Activated CD4-positive, alpha-beta T cell treated with anti-CD3 and anti-CD28 coated beads for 24 hours (primary cell): ENCODE results near the gene ANKRD33B.
A peak's percentile ranks its signal among the peaks of the same experiment; 100 is the strongest.
"Not testable (repeated sequence)": the region's sequence is repeated elsewhere in the genome, so short reads cannot be mapped to it uniquely, and the experiment has no call there.

ENCODE experiments used
- DNase-seq, 2 donors: peaks; one replicate each; pipeline ENCODE4 v3.0.0-alpha.2; 2020; ENCODE audit warnings: low read depth in 2 of 2

The ANKRD33B gene

DNA sequence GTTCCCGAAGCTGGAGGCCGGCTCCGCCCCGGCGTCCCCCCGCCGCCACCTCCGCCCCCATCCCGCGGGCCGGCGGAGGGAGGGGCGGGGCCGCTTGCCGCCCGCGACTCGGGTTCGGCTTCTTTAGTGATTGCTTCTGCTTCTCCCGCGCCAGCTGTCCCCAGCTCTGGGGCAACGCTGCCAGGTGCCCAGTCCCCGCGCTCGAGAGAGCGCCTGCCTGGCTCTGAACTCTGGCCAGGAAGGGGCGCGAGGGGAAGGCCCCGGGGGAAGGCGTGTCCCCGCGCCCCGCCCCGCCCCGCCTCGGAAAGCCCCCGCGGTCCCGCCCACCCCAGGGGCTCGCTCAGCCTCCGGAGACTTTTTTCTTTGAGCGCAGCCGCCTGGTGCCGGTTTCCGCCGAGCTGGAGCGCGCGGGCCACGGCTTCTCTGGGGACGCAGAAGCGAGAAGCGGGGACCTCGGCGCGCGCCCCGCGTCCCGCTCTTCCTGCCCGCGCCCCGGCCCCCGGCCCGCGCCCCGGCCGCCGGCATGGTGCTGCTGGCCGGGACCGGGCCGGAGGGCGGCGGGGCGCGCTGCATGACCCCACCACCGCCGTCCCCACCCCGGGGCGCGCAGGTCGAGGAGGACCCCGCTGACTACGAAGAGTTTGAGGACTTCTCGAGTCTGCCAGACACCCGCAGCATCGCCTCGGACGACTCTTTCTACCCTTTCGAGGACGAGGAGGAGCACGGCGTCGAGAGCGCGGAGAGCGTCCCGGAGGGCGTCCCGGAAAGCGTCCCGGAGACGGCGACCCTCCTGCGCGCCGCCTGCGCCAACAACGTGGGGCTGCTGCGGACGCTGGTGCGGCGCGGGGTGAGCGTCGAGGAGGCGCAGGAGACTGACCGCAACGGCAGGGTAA is at the start of gene ANKRD33B:
TSS of gene ANKRD33B (plus strand) at position 126 of the 893 bp plus-strand sequence. CDS start at position 524, 398 bp downstream.
- DNase-seq, result peak; percentile 63 to 72

DNA sequence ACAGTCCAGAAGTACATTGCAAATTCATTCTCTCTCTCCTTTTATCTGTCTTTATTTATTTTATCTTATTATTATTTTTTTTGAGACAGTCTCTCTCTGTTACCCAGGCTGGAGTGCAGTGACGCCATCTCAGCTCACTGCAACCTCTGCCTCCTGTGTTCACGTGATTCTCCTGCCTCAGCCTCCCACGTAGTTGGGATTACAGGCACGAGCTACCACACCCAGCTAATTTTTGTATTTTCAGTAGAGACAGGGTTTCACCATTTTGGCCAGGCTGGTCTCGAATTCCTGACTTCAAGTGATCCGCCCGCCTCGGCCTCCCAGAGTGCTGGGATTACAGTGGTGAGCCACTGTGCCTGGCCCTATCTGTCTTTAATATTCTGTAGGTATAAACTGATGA is 49.3 kb upstream of the ANKRD33B start:
- DNase-seq, result not testable (repeated sequence)

DNA sequence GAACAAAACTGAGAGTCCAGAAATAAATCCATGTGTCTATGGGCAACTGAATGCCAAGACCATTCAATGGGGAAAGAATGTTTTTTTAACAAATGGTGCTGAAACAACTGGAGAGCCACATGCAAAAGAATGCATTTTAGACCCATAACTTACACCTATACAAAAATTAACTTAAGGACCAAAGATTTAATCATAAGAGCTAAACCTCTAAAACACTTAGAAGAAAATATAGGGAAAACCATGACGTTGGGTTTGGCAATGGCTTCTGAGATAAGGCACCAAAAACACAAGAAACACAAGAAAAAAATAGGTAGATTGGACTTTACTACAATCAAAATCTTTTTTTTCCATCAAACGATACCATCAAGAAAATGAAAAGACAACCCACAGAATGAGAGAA is 48.4 kb upstream of the ANKRD33B start:
- no peak for DNase-seq

DNA sequence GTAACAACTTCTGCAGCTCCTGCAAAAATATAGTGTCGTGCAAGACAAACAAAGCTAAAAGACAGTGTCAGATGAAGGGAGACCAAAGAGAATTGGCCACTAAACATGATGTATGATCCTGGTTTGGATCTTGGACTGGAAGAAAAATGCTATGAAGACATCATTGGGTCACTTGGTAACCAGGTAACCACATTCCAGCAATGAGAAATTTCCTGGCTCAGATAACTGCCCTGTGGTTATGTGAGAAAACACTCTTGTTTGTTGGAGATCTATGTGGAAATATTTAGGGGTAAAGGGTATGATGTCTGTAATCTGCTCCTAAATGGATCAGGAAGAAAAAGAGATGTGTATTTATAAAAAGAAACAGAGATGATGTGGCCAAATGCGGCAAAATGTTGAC is 45.5 kb upstream of the ANKRD33B start:
- DNase-seq, result no peak

DNA sequence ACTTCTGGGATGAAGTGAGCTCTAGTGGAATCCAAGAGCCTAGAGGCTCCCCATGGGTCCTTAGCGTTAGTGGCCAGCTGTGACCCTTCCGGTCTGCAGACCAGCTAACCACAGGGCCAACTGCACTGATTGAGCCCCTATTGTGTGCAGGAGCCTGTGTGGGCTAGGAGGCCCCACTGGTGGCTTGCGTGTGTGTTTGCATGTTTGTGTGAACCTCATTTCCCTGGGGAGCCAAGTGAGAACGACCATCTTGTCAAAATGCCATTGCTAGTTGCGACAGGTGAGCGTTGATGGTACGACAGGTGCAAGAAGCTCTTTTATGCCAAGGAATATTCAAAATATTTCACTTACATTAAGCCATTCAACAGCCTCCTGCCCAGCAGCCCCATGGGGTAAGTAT is 44.1 kb upstream of the ANKRD33B start:
- DNase-seq, result no peak

DNA sequence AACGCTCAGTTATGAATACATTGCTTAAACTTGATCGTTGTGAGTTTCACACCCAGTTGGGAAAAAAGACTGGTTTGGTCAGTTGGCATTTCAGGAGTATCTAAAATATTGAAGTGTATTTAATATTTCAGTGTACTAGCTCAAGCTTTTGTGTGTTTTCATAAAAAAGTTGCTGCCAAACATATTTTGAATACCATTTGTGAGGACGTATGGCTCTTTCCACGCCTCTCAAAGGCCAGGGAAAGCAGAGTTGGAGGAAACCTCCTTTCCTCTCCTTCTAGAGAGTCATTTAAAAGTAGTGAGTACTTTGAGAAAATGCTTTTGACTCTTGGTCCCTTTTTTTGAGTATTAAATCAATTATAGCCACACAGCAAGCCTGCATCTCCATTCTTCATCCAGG is 43.2 kb upstream of the ANKRD33B start:
- DNase-seq, result no peak

DNA sequence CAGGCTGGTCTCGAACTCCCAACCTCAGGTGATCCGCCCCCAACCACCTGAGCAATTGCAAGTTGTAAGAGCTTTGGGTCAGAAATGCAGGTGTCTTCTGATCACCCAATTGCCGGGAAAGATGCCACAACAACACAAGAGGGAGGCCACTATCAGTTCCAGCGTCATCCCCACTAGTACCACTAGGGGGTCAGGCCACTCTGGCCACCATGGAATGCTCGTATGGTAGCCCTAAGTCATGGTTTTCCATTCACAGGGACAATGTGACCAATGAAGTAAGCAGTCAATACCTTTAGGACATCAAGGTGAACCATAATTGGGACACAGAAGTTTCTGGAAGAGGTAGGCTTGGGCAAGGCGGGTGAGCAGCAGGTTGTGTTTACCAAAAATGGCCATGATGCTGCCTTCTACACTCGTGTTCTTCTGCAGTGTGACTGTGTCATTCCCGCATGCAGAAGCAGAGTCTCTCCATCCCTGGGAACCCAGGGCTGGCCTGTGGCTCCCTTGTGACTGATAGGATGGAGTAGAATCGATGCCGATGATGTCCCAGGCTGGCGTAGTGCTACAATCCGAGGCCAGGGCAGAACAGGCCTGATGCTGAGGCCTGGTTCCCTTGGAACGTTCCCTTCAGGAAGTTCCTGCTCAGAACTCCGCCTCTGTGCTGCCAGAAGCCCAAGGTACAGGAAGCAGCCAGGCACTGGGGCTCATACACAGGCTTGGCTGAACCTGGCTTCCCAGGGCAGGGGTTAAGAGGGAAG is 42.2 kb upstream of the ANKRD33B start:
- DNase-seq, result peak in 1 of 2 donors; percentile 6

DNA sequence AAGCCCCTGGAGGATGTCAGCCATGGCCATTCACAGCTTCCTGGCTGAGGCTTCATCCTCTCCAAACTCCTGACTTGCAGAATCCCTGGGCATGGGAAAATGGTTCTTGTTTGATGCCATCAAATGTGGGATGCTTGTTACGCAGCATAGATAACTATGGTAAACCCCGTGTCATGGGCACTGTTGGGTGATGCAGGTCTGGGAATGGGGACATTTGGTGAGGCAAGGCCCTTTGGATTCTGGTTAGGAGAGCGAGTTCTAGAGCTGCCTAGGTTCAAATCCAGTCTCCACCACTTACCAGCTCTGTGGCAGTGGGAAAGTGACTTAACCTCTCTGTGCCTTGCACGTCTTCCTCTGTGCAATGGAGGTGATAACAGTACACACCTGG is 41.7 kb upstream of the ANKRD33B start:
- DNase-seq, result no peak

DNA sequence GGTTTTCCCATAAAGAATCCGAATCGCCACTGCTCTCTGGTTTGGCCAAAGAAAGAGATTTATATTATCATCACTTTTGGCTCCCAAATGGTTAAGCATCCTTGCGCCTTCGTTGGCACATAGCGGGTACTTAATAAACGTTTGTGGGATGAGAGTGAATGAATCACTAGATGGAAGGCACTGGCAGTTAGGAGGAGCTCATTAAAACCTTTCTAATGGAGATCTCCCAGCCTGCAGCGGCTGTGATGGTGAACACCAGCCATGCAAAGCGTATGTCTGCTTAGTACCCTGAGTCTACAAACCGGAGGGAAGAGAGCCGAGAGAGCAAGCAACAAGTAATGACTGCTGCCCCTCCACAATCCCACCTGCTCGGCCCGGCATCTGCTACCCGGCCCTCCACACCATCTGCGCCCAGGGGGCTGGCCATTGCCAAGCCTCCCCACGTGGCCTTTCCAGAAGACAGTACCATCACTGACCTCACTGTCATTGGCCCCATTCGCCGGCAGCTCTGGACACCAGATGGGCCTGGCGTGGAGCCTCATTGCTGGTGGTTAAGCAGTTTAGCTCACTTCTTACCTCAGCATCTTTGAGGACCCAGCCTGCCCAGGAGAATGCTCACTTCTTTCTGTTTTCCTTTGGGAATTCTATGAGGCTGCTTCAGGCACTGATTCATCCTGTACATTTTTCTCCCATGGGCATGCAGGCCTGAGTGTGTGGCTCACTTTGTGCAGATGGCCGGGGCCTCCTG is 39.3 kb upstream of the ANKRD33B start:
- no peak for DNase-seq

DNA sequence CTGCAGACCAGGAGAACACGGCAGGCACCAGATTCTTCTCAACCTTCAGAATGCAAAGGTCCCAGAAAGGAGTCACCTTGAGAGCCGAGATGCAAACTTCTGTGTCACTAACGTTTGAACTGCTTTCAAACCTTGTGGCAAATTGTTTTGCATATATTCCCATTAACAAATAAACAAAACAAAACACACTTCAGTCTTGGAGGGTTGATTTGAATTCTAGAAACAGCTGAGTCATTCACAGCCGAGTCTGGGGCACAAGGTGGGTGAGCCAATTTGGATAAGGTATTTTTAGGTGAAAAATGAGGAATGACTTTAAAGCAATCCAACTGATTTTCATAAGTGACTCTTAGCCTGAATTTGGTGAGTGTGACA is 38.8 kb upstream of the ANKRD33B start:
- DNase-seq, result no peak

DNA sequence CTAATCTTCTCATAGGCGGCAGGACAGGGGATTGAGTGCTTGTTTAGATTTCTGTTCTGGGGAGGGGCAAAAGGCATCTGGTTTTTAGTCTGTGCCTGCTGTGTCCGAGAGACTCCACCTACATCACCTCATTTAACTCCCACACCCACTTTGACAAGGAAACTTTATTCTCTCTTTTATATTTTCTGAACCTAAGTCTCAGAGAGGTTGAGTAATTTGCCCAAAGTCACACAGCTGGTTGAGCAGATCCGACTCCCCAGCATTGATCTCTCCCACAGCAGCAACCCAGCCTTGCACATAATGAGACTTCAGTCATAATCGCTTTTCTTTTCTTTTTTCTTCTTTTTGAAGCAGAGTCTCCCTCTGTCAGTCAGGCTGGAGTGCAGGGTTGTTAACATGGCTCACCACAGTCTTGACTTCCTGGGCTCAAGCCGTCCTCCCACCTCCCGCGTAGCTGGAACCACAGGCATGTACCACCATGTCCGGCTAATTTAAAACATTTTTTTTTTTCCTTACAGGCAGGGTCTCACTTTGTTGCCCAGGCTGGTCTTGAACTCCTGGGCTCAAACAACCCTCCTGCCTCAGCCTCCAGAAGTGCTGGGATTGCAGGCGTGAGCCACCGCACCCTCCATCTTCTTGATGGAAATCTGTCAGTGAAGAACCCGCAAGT is 36.5 kb upstream of the ANKRD33B start:
- DNase-seq, result no peak

DNA sequence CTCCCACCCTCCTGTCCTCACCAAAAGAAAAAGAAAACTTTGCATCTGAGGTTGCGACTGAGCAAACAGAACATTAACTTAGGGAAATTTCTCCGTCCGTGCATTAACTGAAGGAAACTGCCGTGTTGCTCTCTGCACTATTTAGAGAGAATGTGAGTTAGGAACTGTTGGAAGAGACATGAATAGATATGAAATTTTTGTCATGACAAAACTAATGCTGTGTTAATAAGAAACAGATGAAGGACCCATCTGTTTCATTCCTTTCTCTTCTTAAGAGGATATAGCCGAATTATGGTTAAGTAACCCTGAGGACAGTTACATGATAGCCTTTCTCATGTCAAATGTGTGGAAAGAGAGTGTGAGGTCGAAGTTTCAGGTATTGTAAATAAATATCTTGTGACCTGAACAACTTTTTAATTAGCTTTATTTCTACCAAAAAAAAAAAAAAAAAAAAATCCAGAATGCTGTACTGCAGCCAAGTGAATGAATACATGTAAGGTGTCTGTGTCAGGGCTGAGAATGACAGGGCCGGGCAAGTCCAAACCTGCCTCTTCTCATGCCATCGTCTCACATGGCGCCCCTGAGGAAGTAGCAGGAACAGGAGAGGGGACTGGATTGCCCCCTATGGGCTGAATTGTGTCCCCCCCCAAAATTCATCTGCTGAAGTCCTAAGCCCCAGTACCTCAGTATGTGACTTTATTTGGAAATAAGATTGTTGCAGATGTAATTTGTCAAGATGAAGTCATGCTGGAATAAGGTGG is 35.6 kb upstream of the ANKRD33B start:
- DNase-seq, result no peak

DNA sequence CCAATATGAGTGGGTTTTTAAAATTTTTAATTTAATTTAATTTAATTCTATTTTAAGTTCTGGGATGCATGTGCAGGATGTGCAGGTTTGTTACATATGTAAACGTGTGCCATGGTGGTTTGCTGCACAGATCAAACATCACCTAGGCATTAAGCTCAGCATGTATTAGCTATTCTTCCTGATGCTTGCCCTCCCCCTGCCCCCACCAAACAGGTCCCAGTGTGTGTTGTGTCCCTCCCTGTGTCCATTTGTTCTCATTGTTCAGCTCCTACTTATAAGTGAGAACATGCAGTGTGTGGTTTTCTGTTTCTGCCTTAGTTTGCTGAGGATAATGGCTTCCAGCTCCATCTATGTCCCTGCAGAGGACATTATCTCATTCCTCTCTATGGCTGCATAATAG is 35.0 kb upstream of the ANKRD33B start:
- DNase-seq, result no peak

DNA sequence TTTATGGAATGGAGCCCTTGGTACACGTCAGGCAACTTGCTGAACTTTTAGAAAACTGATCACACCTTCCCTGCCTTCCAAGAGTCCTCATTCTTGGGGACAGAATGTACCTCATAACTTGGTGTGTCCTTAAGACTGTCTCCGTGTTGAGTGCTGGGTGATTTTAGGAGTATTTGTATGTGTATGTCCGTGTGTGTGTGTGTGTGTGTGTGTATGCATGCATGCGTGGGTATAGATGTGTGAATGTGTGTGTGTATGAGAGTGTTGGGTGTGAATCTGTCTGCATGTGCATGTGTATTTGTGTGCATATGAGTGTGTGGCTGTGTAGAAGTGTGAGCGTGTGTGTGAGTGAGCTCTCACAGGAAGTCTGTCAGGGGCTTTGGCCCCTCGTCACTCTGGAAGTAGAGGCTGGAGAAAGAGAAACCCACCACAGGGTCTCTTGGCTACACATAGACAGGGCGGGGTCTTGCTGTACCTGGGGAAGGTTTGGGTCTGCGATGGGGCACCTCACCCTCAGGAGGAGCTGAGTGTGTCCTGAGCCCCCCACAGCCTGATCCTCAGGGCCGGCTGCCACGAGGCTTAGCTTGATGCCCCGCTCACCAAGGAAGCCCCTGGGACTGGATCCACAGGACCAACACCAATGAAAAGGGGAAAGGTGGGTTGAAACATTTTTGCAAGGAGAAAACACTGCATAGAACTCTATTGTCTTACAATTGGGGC is 33.1 kb upstream of the ANKRD33B start:
- DNase-seq, result no peak

DNA sequence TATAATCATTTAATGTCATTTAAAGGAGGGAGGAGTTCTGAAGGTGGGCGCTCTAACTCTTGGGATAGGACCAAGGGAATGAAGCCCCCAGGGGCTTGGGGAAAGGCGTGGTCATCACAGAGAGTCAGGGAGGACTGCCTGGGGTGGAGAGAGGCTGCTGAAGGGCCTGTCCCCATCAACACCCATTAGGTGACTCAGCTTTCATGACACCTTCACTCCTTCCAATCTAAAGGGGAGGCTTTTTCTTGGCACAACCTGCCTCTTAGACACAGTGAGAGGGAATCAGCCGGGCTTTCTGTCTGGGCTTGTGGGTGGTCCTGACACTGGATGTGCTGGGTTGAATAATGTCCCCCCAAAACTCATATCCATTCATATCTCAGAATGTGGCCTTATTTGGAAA is 31.4 kb upstream of the ANKRD33B start:
- no peak for DNase-seq

DNA sequence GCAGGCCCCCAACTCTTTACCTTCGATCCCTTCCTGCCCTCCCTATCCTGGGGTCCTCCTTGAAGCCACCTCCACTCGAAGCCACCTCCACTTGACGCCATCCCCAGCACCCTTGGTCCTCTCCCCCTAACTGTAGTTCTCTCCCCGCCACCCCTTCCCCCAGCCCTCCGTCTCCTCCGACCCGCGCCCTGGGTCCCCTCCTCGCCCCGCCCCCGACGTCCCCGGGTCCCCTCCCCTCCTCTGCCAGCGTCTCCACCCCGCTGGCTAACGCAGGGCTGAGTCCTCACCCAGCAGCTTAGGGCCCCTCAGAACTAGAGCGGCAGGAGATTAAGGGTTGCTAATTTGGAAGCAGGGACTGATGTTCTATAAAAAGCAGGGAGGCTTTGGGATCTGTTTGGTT is 30.6 kb upstream of the ANKRD33B start:
- peak in 1 of 2 donors; percentile 4 for DNase-seq

DNA sequence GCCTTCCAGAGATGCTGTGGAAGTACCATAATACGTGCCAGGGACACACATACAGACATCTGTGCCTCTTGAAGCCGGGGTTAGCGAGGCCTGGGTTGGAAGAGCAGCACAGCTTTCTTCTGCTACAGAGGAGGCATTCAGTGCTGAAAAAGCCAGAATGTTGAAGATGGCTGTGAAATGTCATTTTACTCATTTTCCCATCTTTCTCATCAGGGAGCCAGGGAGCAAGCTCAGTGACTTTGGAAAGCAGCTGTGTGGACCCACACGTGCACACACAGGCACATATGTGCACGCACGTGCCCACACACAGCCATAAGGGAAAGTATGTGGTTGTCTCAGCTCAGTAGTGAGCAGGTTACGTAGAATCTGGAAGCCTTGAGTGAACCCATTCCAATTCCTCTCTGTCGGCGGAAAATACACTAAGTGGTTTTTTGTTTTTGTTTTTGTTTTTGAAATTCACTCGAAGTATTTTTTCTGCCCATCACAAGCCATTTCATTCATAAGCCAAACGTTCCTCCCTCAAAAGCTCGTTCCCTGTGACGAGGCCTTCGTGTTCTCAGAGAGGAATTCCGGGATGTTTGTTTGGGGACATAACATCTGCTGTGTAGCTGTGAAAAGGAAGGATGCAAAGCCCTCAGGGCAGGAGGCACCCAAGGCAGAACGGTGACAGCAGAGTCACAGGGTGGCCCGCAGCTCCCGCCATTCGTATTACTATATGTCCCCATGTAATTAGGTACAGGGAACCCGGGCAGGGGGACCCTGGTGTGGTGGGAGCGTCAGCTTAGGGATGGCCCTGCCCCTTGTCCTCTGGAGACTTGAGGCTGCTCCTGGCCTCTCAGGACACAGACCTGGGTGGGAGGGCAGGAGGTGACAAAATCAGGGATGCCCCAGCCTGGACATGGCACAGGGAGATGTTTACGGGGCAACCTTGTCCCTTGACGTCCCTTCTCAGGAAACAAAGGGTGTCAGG is 29.0 kb upstream of the ANKRD33B start:
- DNase-seq, result no peak

DNA sequence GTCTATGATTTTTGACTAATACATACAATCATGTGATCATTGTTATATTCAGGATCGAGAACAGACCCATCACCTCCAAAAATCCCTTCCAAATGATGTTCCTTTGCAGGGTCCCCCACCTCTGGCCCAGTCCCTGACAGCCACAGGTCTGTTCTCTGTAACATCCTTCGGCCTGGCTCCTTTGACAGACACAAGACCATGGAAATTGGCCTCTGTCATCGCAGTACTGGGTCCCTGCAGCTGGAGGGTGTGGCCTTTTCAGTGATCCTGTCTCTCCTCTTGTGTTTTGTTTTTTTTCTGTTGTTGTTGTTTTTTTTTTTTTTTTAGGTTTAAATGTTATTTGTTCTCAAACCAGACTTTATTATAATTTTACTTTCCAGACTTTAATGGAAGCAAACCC is 27.4 kb upstream of the ANKRD33B start:
- DNase-seq, result no peak

DNA sequence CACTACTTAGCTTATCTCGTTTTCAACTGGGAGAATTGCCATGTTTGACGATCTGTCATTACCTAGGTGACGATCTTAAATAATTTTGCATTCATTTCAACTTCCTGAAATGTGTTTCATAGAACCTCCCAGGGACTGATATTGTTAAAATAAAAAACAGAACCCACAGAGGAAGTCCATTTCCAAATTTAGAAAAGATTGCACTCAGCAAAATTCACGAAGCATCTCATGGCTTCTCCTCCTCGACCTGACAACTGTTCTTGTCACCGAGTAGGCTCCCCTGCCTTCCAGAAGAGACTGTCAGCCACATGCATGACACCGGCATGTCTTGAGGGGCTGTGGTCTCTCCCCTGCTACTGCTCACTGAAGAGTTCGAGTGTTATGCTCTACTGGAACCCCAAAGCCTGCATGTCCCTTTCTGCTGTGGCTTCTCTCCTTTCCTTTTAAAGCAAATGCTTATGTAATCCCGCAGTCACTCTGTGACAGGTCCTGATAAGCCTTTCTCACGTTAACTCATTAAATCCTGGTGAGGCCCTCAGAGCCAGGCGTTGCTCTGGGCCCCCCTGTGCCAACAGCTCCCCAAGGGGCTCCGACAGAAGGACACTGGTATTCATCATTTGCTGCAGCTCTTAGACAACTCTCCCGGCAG is 26.8 kb upstream of the ANKRD33B start:
- DNase-seq, result no peak
